Nephron (organoid): ENCODE data around the gene KCNMB1.

Experiments
- H3K27ac Mint-ChIP-seq, 3 experiments: 2 replicates each; pipeline ENCODE4 v1.8.0; 2020; ENCODE audit warnings: mixed read lengths in 3 of 3, mild to moderate bottlenecking in 2 of 3, moderate library complexity in 1 of 3
- H3K27me3 Mint-ChIP-seq: 2 replicates; pipeline ENCODE4 v1.8.0; 2021; ENCODE audit warnings: low read depth, mild to moderate bottlenecking, moderate library complexity, mixed read lengths
- H3K36me3 Mint-ChIP-seq: 2 replicates; pipeline ENCODE4 v1.8.0; 2020; ENCODE audit warnings: low read depth, mixed read lengths
- H3K4me1 Mint-ChIP-seq: 2 replicates; pipeline ENCODE4 v1.8.0; 2020; ENCODE audit warnings: mixed read lengths
- H3K4me3 Mint-ChIP-seq, 3 experiments: 2 replicates each; pipeline ENCODE4 v1.8.0; 2020; ENCODE audit warnings: mild to moderate bottlenecking in 3 of 3, mixed read lengths in 3 of 3, moderate library complexity in 2 of 3
- H3K9me3 Mint-ChIP-seq: 2 replicates; pipeline ENCODE4 v1.8.0; 2020; ENCODE audit warnings: mixed read lengths
- TF ChIP-seq, protein P1 (sequence below), 3 experiments: fragments of 200-600 bp; sonication (generic); IDR thresholded peaks; one replicate each; pipeline ENCODE4 v1.5.0; 2021; ENCODE audit warnings: antibody characterized with exemption in 3 of 3; ENCODE audit not compliant: unreplicated experiment in 3 of 3

KCNMB1 gene

DNA sequence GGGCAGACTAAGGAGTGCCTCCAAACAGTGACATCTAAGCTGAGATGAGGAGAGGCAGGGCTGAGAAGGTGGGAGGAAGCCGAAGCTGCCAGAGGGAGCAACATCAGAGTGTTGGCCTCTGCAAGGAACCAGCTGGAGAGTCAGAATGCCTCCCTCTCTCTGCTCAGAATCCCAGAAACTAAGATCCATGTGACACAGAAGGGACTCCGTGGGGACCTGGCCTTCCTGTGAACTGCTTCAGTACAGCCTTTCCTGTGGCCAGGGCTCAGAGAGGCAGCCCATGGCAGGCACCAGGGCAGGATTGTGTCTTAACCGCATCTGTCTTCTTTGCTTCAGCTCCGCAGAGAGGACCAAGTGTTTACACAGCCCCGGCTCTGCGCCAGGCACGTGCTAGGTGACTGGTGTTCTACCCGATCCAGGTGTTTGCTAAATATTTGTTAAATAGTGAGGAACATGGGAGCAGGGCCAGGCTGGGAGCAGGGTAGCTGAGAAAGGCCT is 33.5 kb downstream of the KCNMB1 start:
- Mint-ChIP-seq H3K9me3 (no peaks in the 10 kb centered on the region), H3K36me3 (no peaks in the 10 kb centered on the region), H3K27me3 (peaks cover 34% of the 10 kb centered on the region), H3K27ac (peak overlapping the region; percentile 16 to 56 (median 50)), H3K4me3 (peak overlapping the region in 2 of 3 experiments; percentile 10 to 51), H3K4me1 (peaks cover 66% of the 10 kb centered on the region)
- TF ChIP-seq, protein P1, sequence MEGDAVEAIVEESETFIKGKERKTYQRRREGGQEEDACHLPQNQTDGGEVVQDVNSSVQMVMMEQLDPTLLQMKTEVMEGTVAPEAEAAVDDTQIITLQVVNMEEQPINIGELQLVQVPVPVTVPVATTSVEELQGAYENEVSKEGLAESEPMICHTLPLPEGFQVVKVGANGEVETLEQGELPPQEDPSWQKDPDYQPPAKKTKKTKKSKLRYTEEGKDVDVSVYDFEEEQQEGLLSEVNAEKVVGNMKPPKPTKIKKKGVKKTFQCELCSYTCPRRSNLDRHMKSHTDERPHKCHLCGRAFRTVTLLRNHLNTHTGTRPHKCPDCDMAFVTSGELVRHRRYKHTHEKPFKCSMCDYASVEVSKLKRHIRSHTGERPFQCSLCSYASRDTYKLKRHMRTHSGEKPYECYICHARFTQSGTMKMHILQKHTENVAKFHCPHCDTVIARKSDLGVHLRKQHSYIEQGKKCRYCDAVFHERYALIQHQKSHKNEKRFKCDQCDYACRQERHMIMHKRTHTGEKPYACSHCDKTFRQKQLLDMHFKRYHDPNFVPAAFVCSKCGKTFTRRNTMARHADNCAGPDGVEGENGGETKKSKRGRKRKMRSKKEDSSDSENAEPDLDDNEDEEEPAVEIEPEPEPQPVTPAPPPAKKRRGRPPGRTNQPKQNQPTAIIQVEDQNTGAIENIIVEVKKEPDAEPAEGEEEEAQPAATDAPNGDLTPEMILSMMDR (IDR thresholded peaks at IDR 0.05; ENCODE audit: unreplicated experiment in 3 of 3) = no peak

DNA sequence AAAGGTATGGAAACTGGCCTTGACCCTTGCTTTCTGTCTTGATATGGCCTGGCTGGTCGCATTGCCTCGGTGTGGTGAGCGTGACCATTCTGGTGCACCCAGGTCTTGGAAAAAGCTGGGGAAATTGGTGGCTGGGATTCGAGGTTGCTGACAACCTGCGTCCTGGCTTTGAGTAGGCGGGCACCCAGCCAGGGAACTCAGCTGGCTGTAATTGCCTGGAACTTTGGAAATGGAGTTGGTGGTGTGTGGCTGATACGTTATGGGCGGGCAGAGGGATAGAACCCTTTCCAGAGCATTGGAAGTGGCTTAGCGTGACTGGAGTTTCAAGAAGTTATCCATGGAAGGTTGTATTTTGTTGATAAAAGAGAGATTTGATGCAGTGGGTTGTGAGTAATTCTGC is 35.2 kb downstream of the KCNMB1 start:
- no peaks in the 10 kb centered on the region for H3K9me3 Mint-ChIP-seq
- peak overlapping the region in 2 of 3 experiments; percentile 54 to 56 for H3K27ac Mint-ChIP-seq
- peaks cover 57% of the 10 kb centered on the region for H3K4me1 Mint-ChIP-seq
- TF ChIP-seq, protein P1 (IDR thresholded peaks at IDR 0.05; ENCODE audit: unreplicated experiment in 3 of 3) = no peak
- no peaks in the 10 kb centered on the region for H3K36me3 Mint-ChIP-seq
- peaks cover 31% of the 10 kb centered on the region for H3K27me3 Mint-ChIP-seq
- H3K4me3 Mint-ChIP-seq = peak overlapping the region; percentile 26 to 50 (median 39)

DNA sequence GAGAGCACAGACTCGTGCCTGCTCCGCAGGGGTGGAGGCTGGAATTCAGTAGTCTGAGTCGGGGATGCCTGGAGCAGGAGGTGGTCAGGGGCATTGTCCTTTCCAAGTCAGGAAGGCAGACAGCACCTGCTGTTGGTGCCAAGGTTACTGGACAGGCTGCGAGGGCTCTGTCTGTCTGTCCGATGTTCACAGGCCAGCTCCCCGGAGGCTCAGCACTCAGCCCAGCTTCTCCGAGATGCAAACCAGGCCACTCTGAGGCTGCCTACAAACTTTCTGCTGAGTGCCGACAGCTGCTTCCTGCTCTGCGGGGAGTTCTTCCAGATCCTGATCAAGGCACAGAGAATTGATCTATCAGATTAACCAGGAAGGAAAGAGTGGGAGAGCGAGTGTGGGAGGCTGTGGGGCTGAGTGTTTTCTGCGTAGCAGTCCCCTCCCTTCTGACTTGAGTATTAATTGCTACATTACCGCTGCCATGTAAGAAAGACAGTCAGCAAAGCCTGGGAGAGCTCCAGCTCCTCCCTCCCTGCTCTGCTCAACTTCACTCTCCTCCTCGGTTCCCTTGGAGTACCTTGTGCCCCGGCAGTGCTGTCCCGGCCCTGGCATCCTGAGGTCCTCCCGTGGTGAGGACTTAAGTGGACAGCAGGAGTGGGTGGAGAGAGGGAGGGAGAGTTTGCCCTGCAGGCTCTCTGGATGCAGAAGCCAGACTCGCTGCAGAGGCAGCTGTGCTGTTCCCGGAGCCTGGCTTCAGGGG is 36.0 kb downstream of the KCNMB1 start:
- Mint-ChIP-seq H3K4me3 (peak overlapping the region; percentile 30 to 45 (median 43)), H3K4me1 (peaks cover 61% of the 10 kb centered on the region), H3K9me3 (no peaks in the 10 kb centered on the region), H3K27ac (peak overlapping the region; percentile 26 to 75 (median 63)), H3K27me3 (peaks cover 35% of the 10 kb centered on the region), H3K36me3 (no peaks in the 10 kb centered on the region)
- TF ChIP-seq, protein P1 (IDR thresholded peaks at IDR 0.05; ENCODE audit: unreplicated experiment in 3 of 3) = no peak

DNA sequence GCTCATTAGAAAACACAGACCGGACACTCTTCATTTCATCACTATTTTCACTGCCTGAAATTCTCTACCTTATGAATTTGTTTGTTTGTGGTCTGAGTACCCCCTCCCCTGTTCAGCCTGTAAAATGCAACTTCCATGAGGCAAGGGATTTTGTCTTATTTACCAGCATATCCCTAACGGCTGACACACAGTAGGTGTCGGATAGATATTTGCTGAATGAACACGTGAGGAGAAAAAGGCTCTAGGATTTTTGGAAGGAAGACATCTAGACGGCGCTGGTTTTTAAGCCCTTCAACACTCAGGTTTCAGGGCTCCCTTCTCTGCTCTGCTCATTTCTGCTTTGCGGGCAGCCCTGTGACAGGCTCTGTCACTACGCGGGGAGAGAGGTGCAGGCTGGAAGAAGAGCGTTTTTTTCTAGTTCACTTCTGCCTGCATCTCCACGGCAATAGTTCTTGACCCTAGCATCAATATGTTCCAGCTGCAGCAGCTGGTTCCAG is 41.0 kb downstream of the KCNMB1 start:
- peaks cover 5% of the 10 kb centered on the region for H3K9me3 Mint-ChIP-seq
- peak overlapping the region; percentile 27 to 59 (median 51) for H3K27ac Mint-ChIP-seq
- no peak overlapping the region for H3K4me3 Mint-ChIP-seq
- TF ChIP-seq, protein P1 (IDR thresholded peaks at IDR 0.05; ENCODE audit: unreplicated experiment in 3 of 3) = peak in 2 of 3 experiments; percentile 28 to 39
- peaks cover 21% of the 10 kb centered on the region for H3K4me1 Mint-ChIP-seq
- H3K27me3 Mint-ChIP-seq = peaks cover 21% of the 10 kb centered on the region
- H3K36me3 Mint-ChIP-seq = no peaks in the 10 kb centered on the region

DNA sequence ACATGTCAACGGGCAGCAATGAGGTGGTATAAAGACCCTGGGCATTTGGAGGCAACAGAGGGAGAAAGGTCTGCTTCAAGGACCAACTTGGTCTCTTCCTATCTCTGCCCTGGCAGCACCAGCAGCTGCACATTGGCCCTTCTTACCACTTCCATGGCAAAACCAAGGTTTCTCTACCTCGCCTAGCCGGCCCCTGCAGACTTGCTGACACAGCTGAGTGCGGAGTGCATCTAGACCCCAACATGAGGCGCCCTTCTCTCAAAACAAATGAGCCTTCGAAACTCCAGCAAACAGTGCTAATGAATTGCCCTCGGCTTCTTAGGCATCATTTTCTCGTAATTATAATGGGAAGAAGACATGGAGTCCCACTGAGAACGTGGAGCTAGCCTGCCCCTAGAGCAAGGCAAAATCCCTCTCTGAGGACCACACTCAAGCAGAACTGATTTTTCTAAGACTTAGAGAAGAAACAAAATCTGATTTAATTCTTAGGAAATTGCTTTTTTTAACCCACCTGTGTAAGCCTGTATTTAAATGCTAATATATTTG is 42.1 kb downstream of the KCNMB1 start:
- H3K9me3 Mint-ChIP-seq = peaks cover 5% of the 10 kb centered on the region
- peaks cover 17% of the 10 kb centered on the region for H3K27me3 Mint-ChIP-seq
- no peak overlapping the region for H3K4me3 Mint-ChIP-seq
- TF ChIP-seq, protein P1 (IDR thresholded peaks at IDR 0.05; ENCODE audit: unreplicated experiment in 3 of 3) = no peak
- H3K4me1 Mint-ChIP-seq = peaks cover 18% of the 10 kb centered on the region
- no peak overlapping the region for H3K27ac Mint-ChIP-seq
- no peaks in the 10 kb centered on the region for H3K36me3 Mint-ChIP-seq
